Osteoblast (primary cell): ENCODE data around the gene CAV1. TPM values are rescaled to one million over a fixed set of nuclear protein-coding genes. Genes with fewer than 3 reads are reported as not detected.

Experiments used
- DNase-seq: peaks from one replicate; pipeline ENCODE4 v3.0.0; 2011; ENCODE audit warnings: low spot score, mixed read lengths; ENCODE audit not compliant: insufficient read length; ENCODE audit errors: missing footprints
- H2AFZ ChIP-seq: 2 replicates; pipeline ENCODE4 v1.6.0; 2011; ENCODE audit warnings: mild to moderate bottlenecking, low read length
- H3K27ac ChIP-seq: 2 replicates; pipeline ENCODE4 v1.5.1; 2011; ENCODE audit warnings: mild to moderate bottlenecking, low read depth, low read length, moderate library complexity
- H3K27me3 ChIP-seq: 2 replicates; pipeline ENCODE4 v1.6.0; 2012; ENCODE audit warnings: mild to moderate bottlenecking, control low read depth, inconsistent platforms, low read length, moderate library complexity; ENCODE audit not compliant: insufficient read depth
- H3K36me3 ChIP-seq: 2 replicates; pipeline ENCODE4 v1.5.1; 2011; ENCODE audit warnings: mild to moderate bottlenecking, low read length, control low read depth, moderate library complexity; ENCODE audit not compliant: insufficient read depth
- H3K4me1 ChIP-seq: 2 replicates; pipeline ENCODE4 v1.5.1; 2011; ENCODE audit warnings: mild to moderate bottlenecking, low read length, control low read depth, moderate library complexity; ENCODE audit not compliant: insufficient read depth
- H3K4me2 ChIP-seq: 2 replicates; pipeline ENCODE4 v1.6.0; 2011; ENCODE audit warnings: mild to moderate bottlenecking, low read length; ENCODE audit not compliant: insufficient read depth
- H3K4me3 ChIP-seq: fragments of 200-600 bp; sonication (generic); 3 replicates; pipeline ENCODE4 v1.5.1; 2012; ENCODE audit warnings: mild to moderate bottlenecking, low read length, inconsistent platforms; ENCODE audit not compliant: insufficient read depth
- H3K79me2 ChIP-seq: 2 replicates; pipeline ENCODE4 v1.6.0; 2012; ENCODE audit warnings: mild to moderate bottlenecking, low read length, control low read depth, inconsistent platforms; ENCODE audit not compliant: insufficient read depth
- H3K9me3 ChIP-seq: 2 replicates; pipeline ENCODE4 v1.5.1; 2011; ENCODE audit warnings: low read depth, low read length, control low read depth
- H4K20me1 ChIP-seq: 2 replicates; pipeline ENCODE4 v1.6.0; 2012; ENCODE audit warnings: mild to moderate bottlenecking, low read length, control low read depth; ENCODE audit not compliant: insufficient read depth
- CTCF ChIP-seq: IDR thresholded peaks from 2 replicates; pipeline ENCODE4 v1.5.1; 2011; ENCODE audit warnings: mild to moderate bottlenecking, low read depth, low read length, moderate library complexity; ENCODE audit errors: extremely low read depth
- total RNA-seq: library from RNA; depleted of rRNA; stranded (reverse); fragments of >200 nt; gene quantifications from 2 replicates; pipeline ENCODE4 v1.2.3, GENCODE V29; 2012

The CAV1 gene
- total RNA-seq, 1 donor, result 337 TPM

GRCh38 chr7:116579322-116579721 is 54.5 kb downstream of the CAV1 start:
- H4K20me1 ChIP-seq, result no peaks in the 10 kb centered on the region
- DNase-seq, result no peak
- no peaks in the 10 kb centered on the region for H3K79me2 ChIP-seq
- no peak overlapping the region for H3K4me2 ChIP-seq
- no peak overlapping the region for H3K4me3 ChIP-seq
- peaks cover 63% of the 10 kb centered on the region for H3K4me1 ChIP-seq
- no peak overlapping the region for H3K27ac ChIP-seq
- H3K36me3 ChIP-seq, result no peaks in the 10 kb centered on the region
- no peak overlapping the region for H2AFZ ChIP-seq
- no peak for TF ChIP-seq CTCF
- no peaks in the 10 kb centered on the region for H3K27me3 ChIP-seq
- H3K9me3 ChIP-seq, result no peaks in the 10 kb centered on the region

- Histone ChIP-seq H3K4me1 (peaks cover 58% of the 10 kb centered on the region), H3K36me3 (no peaks in the 10 kb centered on the region), H3K27ac (no peak overlapping the region), H3K4me3 (no peak overlapping the region), H3K9me3 (no peaks in the 10 kb centered on the region), H4K20me1 (no peaks in the 10 kb centered on the region), H3K4me2 (no peak overlapping the region), H3K79me2 (no peaks in the 10 kb centered on the region), H2AFZ (no peak overlapping the region), H3K27me3 (no peaks in the 10 kb centered on the region)
- no peak for TF ChIP-seq CTCF
- no peak for DNase-seq
These were observed 55.0 kb downstream of the CAV1 start for GRCh38 chr7:116579835-116580234.

GRCh38 chr7:116582164-116582732 is 57.4 kb downstream of the CAV1 start:
- Histone ChIP-seq H4K20me1 (no peaks in the 10 kb centered on the region), H3K36me3 (no peaks in the 10 kb centered on the region), H3K4me3 (no peak overlapping the region), H3K4me1 (peaks cover 43% of the 10 kb centered on the region), H3K4me2 (peak overlapping the region; percentile 49), H3K27ac (peak overlapping the region; percentile 98), H3K79me2 (no peaks in the 10 kb centered on the region), H2AFZ (peak overlapping the region; percentile 20), H3K9me3 (no peaks in the 10 kb centered on the region), H3K27me3 (no peaks in the 10 kb centered on the region)
- no peak for DNase-seq
- TF ChIP-seq CTCF, result peak; percentile 48

GRCh38 chr7:116582806-116583444 is 58.1 kb downstream of the CAV1 start:
- Histone ChIP-seq H3K4me1 (peaks cover 40% of the 10 kb centered on the region), H3K4me3 (no peak overlapping the region), H4K20me1 (no peaks in the 10 kb centered on the region), H3K27ac (peak overlapping the region; percentile 98), H3K27me3 (no peaks in the 10 kb centered on the region), H3K79me2 (no peaks in the 10 kb centered on the region), H3K9me3 (no peaks in the 10 kb centered on the region), H3K36me3 (no peaks in the 10 kb centered on the region), H2AFZ (peak overlapping the region; percentile 5), H3K4me2 (peak overlapping the region; percentile 49)
- TF ChIP-seq CTCF, result no peak
- peak; percentile 38 for DNase-seq
